Vagina (tissue), 2 donors: ENCODE measurements around the gene SPHK1. TPM values are rescaled to one million over a fixed set of nuclear protein-coding genes. Genes with fewer than 3 reads are reported as not detected.

Source experiments
- DNase-seq, 2 donors: peaks; one replicate each; pipeline ENCODE4 v3.0.0-alpha.2; 2017; ENCODE audit errors: extremely low spot score in 2 of 2
- H3K27ac ChIP-seq: fragments of 200-600 bp; sonication (generic); one replicate; pipeline ENCODE4 v1.5.1; 2019
- H3K27me3 ChIP-seq: fragments of 200-600 bp; sonication (generic); one replicate; pipeline ENCODE4 v1.5.1; 2019
- H3K36me3 ChIP-seq, 2 donors: fragments of 200-600 bp; sonication (generic); one replicate each; pipeline ENCODE4 v1.5.1; 2017 to 2019
- H3K4me1 ChIP-seq: fragments of 200-600 bp; sonication (generic); one replicate; pipeline ENCODE4 v1.5.1; 2019
- H3K4me3 ChIP-seq, 2 donors: fragments of 200-600 bp; sonication (generic); 1 replicate in 1 of 2; 2 replicates in 1 of 2; pipeline ENCODE4 v1.5.1; 2016 to 2019
- H3K9me3 ChIP-seq: fragments of 200-600 bp; sonication (generic); one replicate; pipeline ENCODE4 v1.5.1; 2019
- POLR2A ChIP-seq, 2 donors: fragments of 450-650 bp; IDR thresholded peaks; one replicate each; pipeline ENCODE4 v1.6.1; 2017; ENCODE audit warnings: antibody characterized with exemption in 2 of 2, mild to moderate bottlenecking in 2 of 2, moderate library complexity in 2 of 2
- POLR2AphosphoS5 ChIP-seq, 2 donors: sonication (generic); formaldehyde crosslinking; IDR thresholded peaks; one replicate each; pipeline ENCODE4 v1.9.0; 2017; ENCODE audit warnings: antibody characterized with exemption in 2 of 2, mild to moderate bottlenecking in 2 of 2, low read depth in 1 of 2; ENCODE audit not compliant: insufficient read depth in 1 of 2
- intact Hi-C: fragments of 100-400 bp; cut with DNase I; formaldehyde crosslinking; loops from one replicate; pipeline ENCODE4 v1.15.1; 2023
- total RNA-seq: library from RNA; depleted of rRNA; stranded (reverse); fragments of >200 nt; gene quantifications from one replicate; pipeline ENCODE4 v1.2.3, GENCODE V29; 2016
- TF ChIP-seq, protein P1 (sequence below), 3 experiments: fragments of 450-650 bp in 2 of 3; fragments of 200-600 bp in 1 of 3; sonication (generic) in 1 of 3; IDR thresholded peaks; one replicate each; pipeline ENCODE4 v1.5.1; 2017 to 2019; ENCODE audit warnings: antibody characterized with exemption in 3 of 3, mild to moderate bottlenecking in 2 of 3, moderate library complexity in 2 of 3

The SPHK1 gene
- total RNA-seq, 1 donor from 2014 or later, result 11.0 TPM

DNA sequence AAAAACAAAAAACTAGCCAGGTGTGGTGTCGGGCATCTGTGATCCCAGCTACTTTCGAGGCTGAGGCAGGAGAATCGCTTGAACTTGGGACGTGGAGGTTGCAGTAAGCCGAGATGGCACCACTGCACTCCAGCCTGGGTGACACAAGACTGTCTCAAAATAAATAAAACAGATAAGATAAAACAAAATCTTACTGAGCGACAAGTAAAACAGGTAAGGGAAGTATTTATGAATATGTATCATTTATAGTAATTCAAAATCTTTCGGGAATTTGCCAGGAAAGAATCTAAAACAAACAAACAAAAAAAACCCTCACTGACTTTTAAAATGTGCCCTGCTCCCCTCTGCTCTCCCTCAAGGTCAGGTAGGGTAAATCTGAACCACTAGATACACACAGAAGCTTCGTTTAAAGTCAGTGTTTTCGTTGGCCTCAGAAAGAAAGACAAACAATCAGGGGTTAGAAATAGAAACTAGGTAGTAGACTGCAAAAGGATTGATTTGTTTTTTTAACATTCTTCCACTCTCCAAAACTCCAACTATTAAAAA, 32.8 kb upstream of the SPHK1 start:
- no peaks in the 10 kb centered on the region for H3K9me3 ChIP-seq
- H3K4me1 ChIP-seq, result peaks cover 21% of the 10 kb centered on the region
- intact Hi-C loops, result no loop called here
- TF ChIP-seq, protein P1, sequence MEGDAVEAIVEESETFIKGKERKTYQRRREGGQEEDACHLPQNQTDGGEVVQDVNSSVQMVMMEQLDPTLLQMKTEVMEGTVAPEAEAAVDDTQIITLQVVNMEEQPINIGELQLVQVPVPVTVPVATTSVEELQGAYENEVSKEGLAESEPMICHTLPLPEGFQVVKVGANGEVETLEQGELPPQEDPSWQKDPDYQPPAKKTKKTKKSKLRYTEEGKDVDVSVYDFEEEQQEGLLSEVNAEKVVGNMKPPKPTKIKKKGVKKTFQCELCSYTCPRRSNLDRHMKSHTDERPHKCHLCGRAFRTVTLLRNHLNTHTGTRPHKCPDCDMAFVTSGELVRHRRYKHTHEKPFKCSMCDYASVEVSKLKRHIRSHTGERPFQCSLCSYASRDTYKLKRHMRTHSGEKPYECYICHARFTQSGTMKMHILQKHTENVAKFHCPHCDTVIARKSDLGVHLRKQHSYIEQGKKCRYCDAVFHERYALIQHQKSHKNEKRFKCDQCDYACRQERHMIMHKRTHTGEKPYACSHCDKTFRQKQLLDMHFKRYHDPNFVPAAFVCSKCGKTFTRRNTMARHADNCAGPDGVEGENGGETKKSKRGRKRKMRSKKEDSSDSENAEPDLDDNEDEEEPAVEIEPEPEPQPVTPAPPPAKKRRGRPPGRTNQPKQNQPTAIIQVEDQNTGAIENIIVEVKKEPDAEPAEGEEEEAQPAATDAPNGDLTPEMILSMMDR (IDR thresholded peaks at IDR 0.05), result no peak
- TF ChIP-seq POLR2AphosphoS5 (IDR thresholded peaks at IDR 0.05; ENCODE audit: insufficient read depth in 1 of 2, low read depth in 1 of 2), result no peak
- TF ChIP-seq POLR2A (IDR thresholded peaks at IDR 0.05), result no peak
- DNase-seq, result no peak
- H3K27ac ChIP-seq, result no peak overlapping the region
- no peaks in the 10 kb centered on the region for H3K27me3 ChIP-seq
- peaks cover 0 to 15% of the 10 kb centered on the region in 2 donors for H3K36me3 ChIP-seq
- H3K4me3 ChIP-seq, result no peak overlapping the region

DNA sequence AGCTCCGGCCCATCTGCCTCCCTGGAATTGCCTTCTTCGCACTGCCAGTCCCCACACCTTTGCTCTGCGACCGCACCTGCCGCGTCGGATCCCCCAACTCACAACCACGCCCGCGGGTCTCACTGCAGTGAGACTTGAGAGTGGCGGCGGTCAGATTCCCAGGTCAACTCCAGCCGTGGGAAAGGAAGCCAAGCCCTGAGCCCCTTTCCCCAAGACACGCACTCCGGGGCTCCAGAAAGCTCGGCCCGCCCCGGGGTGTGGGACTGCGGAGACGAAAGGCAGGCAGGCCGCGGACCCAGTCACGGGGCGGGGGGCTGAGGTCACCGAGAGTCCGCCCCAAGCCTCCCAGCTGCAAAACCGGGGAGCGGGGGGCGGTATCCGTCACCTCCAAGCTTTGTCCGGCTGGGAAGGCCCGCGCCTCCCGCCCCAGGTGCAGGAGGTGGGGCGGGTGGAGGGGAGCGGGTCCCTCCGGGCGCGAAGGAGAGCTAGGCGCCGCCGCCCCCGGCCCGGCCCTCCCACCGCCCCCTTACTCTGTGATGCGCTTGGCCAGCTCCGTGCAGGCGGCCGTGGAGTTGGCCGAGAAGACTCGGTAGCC, 31.3 kb upstream of the SPHK1 start:
- no peak for TF ChIP-seq POLR2A (IDR thresholded peaks at IDR 0.05)
- DNase-seq, result no peak
- peak overlapping the region; percentile 90 to 95 for H3K4me3 ChIP-seq
- no peaks in the 10 kb centered on the region for H3K27me3 ChIP-seq
- intact Hi-C loops, result no loop called here
- no peaks in the 10 kb centered on the region for H3K9me3 ChIP-seq
- H3K27ac ChIP-seq, result peak overlapping the region; percentile 85
- H3K4me1 ChIP-seq, result peaks cover 21% of the 10 kb centered on the region
- peaks cover 0 to 2% of the 10 kb centered on the region in 2 donors for H3K36me3 ChIP-seq

DNA sequence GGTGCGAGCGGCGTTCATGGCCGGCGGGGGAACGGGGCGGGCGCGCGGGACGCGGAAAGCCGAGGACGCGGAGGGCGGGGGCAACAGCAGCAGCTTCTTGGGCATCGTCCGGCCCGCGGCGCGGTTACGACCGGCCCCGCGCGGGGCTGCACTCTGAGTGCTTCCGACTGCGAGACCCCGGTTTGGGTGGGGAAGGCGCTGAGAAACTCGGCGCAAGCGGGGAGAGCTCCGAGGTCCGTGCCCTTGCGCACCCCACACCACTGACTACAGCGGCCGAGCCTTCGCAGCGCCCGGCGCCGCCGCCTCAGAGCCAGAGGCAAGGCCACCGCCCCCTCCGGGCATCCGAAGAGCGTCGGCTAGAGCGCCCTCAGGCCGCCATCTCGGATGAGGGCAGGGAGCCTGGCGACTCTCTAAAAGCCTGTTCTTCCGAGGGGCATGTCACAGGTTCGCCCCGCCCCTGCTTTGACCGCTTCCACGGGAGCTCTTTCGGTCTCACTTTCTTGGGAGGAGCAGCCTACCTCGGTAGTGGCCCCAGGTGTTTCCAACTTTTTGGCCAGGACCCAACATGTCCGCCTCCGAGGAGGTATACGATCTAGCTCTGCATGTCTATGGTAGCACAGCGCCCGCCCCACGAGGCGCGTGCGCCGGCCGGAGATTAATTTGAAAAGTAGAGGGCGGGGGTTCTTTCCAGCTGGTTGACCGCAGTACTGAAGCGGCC, 30.7 kb upstream of the SPHK1 start, which contains the start of gene PRPSAP1:
Gene PRPSAP1 (minus strand): TSS at position 318 of the 718 bp plus-strand sequence. CDS start 213 bp downstream, at position 105.
- Histone ChIP-seq H3K4me1 (peaks cover 21% of the 10 kb centered on the region), H3K27me3 (no peaks in the 10 kb centered on the region), H3K36me3 (no peaks in the 10 kb centered on the region), H3K4me3 (peak within 1 kb of the TSS; percentile 90 to 95), H3K9me3 (no peaks in the 10 kb centered on the region), H3K27ac (peak within 1 kb of the TSS; percentile 85)
- no peak for DNase-seq
- intact Hi-C loops, result no loop called here
- TF ChIP-seq, protein P1 (IDR thresholded peaks at IDR 0.05), result peak in 2 of 3 experiments; percentile 26 to 68
- peak in 1 of 2 donors; percentile 67 for TF ChIP-seq POLR2A (IDR thresholded peaks at IDR 0.05)
- peak; percentile 90 to 93 for TF ChIP-seq POLR2AphosphoS5 (IDR thresholded peaks at IDR 0.05; ENCODE audit: insufficient read depth in 1 of 2, low read depth in 1 of 2)

DNA sequence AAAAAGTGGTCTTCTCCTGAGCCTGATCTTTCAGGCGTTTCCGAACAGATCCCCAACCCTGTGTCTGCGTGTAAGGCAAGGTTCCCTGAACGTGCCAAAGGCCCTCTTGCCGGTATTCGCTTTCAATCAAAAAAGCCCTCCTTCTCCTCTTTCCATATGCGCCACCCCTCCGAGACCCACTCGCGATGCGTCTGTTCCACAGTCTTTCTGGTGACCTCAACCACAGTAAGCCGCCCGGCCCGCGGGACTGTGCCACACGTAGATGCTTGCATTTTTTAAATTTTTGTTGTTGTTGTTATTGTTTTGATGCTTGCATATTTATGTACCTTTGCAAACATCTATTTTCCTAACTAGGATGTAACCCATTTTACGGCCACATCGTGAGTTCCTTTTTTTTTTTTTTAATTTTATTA, 30.1 kb upstream of the SPHK1 start:
- Histone ChIP-seq H3K4me3 (peak overlapping the region; percentile 90 to 95), H3K27me3 (no peaks in the 10 kb centered on the region), H3K27ac (peak overlapping the region; percentile 85), H3K36me3 (no peaks in the 10 kb centered on the region), H3K4me1 (peaks cover 21% of the 10 kb centered on the region), H3K9me3 (no peaks in the 10 kb centered on the region)
- intact Hi-C loops, result no loop called here
- TF ChIP-seq, protein P1 (IDR thresholded peaks at IDR 0.05), result no peak
- TF ChIP-seq POLR2AphosphoS5 (IDR thresholded peaks at IDR 0.05; ENCODE audit: insufficient read depth in 1 of 2, low read depth in 1 of 2) (no peak), POLR2A (IDR thresholded peaks at IDR 0.05) (no peak)
- DNase-seq, result no peak

DNA sequence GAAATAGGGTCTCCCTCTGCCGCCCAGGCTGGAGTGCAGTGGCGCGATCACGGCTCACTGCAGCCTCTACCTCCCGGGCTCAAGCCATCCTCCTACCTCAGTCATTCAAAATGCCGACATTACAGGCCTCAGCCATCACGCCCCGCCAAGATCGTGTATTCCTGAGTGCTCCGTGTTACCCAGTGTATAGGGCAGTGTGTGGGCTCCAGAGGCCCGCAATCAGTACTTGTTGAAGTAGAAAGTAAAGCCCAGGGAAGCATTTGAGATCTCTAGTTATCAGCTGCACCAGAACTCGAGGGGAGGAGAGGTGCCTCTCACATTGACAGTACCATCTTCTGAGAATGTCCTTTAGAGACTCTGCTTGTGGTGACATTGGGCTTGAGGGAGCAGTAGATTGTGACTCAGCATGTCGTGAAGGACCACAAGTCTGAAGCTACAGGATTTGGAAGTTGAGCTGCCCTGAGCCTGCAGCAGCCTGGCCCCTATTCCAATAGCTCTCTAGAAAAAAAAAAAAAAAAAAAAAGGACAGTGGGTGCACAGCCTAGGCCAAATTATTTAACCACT, 29.6 kb upstream of the SPHK1 start:
- intact Hi-C loops, result no loop called here
- DNase-seq, result no peak
- Histone ChIP-seq H3K9me3 (no peaks in the 10 kb centered on the region), H3K4me1 (peaks cover 21% of the 10 kb centered on the region), H3K27ac (no peak overlapping the region), H3K4me3 (peak overlapping the region in 1 of 2 donors; percentile 95), H3K27me3 (no peaks in the 10 kb centered on the region), H3K36me3 (no peaks in the 10 kb centered on the region)
- no peak for TF ChIP-seq POLR2A (IDR thresholded peaks at IDR 0.05)
- no peak for TF ChIP-seq POLR2AphosphoS5 (IDR thresholded peaks at IDR 0.05; ENCODE audit: insufficient read depth in 1 of 2, low read depth in 1 of 2)
- TF ChIP-seq, protein P1 (IDR thresholded peaks at IDR 0.05), result no peak
